ENCODE data around the gene CTAG1A.
A peak's percentile ranks its signal among the peaks of the same experiment; 100 is the strongest.
"Not testable (repeated sequence)": the region's sequence is repeated elsewhere in the genome, so short reads cannot be mapped to it uniquely, and the experiment has no call there.

CTAG1A gene

DNA sequence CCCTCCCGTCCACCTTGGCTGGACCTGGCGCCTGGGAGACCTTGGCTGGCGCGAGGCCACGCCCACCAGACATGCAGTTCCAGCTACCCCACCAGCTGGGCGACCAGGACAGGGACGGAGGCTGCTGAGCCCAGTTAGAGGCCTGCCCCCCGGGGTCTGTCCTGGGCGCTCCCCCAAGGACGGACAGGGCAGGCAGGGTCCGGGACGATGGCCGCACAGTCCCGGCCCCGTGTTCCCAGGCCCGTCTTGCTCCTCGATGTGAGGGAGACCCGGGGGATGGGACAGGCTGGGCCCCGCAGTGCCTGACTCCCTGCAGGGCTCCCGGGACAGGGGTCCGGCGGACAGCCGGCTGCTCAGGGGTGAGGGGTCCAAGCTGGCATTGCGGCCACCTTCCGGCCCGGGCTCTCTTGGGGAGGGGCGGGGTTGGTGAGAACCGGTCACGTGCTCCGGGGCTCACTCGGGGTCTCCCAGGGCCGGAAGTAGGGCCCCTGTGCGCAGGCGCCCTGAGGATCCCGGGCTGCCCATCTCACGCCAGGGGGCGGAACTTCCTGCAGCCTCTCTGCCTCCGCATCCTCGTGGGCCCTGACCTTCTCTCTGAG, at the start of gene CTAG1A:
TSS of gene CTAG1A (plus strand) at position 549 of the 599 bp plus-strand sequence. CDS start 74 bp downstream, outside the sequence.
- DNase-seq, result not testable (repeated sequence)

DNA sequence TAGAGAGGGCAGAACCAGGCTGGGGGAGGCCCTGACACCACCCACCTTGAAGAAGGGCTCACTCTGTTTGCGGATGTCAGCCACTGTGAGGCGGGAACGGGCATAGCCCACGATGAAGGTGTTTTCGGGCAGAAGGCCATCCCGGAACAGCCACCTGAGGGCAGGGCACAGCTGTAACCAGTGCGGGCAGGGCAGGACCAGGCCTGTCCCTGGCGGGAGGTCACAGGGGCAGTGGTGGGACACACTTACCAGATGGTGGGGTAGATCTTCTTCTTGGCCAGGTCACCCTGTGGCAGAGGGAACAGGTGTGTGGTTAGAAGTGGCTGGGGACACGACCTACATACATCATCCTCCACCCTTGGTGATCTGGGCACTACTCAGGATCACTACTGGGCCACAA, 49.0 kb upstream of the CTAG1A start:
- no peak for DNase-seq

DNA sequence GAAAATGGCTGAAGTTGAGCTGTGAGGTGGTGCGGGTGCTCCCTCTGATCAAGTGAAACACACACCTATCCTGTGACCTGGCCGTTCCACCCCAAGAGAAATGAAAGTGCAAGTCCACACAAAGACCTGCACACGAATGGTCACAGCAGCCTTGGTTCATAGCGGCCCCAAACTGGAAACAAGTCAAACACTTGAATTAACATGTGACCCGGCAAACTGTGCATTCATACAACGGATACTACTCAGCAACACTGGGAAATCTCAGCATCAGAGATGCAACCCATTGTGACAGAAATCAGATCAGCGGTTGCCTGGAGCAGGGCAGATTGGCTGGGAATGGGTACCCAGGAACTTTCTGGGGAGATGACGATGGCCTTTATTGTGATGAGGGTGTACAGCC, 45.9 kb upstream of the CTAG1A start:
- no peak for DNase-seq

DNA sequence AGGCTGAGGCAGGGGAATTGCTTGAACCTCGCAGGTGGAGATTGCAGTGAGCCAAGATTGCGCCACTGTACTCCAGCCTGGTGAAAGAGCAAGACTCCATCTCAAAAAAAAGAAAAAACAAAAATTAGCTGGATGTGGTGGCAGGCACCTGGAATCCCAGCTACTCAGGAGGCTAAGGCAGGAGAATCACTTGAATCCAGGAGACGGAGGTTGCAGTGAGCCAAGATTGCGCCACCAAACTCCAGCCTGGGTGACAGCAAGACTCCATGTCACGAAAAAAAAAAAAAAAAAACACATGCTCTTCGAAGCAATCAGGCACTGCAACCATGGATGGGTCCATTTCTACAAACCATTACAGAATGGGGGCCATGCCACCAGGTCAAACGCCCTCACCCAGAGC, 44.6 kb upstream of the CTAG1A start:
- DNase-seq, result not testable (repeated sequence)

DNA sequence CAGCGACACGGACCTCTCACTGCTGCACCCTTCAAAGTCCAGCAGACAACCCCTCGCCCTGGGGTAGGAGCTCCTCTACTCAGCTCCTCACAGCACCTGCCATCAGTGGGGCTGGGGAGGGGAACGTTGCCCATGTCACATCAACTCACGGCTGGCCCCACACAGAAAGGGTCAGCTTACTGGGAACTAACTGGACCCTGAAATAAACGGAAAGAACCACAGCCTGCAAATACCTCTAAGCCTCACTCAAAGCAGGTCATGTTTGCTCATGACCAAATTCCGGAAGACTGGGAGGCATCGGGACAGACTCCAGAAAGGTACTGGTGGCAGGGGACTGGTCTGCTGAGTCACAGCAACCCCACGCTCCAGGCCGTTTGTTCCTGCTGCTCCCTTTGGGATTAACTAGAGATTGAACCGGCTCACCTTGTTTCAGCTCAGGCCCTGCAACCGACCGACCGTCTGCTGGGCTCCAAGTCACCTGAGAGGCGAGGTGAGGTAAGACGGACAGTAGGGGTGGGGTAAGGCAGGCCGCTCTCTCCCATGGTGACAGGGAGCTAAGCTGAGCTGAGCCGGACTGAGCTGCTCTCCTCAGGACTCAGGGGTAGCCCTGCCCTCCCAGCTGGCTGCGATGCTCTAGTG, 43.9 kb upstream of the CTAG1A start:
- no peak for DNase-seq

DNA sequence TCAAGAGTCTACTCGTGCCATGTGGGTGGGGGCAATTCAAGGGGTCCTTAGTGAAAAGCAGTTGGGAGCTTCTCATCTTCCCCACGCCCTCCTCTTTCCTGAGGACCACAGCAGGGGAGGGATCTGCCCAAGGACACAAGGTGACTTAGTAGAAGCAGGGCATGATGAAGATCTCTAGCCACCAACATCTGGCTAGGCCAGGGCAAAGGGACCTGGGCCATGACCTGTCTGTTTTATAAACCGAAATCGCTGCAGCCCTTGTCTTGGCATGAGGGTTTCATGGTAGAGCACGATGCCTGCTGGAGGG, 43.4 kb upstream of the CTAG1A start:
- DNase-seq, result no peak

DNA sequence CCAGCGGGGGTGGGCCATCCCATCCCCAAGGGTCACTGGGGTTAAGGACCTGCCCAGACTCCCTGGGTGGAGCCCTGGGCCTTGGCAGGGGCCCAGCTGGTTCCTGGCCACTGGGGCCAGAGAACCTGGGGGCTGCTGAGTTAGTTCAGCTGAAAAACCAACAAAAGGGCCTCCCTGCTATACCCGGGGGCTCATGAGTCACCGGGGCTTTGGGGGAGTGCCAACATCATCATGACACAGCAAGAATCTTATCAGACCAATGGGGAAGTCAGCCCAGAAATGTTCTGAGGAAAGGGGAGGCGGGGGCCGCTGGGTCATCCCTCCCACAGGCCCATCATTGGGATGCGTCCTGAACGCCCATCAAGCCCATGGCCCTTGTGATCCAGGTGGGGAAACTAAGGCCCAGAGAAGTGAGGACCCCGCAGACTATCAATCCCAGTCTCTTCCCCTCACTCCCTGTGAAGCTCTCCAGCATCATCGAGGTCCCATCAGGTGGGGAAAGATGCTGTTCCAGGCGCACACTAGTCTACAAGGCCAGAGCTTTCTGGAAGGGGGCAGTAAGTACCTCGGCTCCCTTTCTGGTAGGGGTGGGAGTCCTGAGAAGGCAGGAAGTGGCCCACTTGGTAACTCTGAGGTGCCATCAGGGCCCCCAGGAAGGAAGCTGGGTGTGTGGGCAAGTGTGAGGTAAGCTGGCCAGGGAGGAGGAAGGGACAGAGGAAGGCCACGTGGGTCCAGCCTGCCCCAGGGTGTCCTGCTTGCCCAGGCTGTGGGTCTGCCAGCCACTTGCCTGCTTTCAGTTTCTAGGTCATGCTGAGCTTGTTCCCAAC, 42.8 kb upstream of the CTAG1A start:
- DNase-seq, result peak; percentile 56

DNA sequence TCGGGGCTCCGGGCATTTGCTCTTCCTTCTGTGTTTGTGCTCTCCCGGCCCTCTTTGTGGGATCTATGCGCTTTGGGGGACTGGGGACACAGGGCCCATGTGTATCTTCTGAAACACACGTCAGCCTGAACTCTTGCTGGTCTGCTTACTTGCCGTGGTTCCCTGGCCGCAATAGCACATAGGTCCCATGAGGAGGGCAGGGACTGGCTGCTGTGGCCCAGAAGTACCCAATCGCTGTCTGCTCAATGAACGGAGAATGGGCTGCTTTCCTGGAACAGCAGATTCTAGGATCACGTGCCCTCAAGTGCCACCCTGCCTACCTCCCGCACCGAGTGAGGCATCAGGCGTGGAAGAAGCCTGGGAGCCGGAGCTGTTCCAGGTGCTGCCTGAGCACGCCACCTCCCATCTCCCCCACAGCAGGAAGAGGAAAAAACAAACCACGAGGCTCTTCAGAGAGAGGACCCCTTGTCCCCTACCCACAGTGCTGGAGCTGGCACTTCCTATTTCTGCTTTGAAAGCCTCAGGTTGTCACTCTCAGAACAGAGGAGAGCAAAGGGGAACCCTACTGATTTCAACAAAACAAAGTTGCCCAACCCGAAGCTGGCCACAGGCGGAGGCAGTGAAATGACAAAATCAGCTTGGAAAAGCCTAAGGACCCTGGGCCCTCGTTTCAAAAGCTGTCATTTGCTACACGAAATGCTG, 42.1 kb upstream of the CTAG1A start:
- DNase-seq, result no peak

DNA sequence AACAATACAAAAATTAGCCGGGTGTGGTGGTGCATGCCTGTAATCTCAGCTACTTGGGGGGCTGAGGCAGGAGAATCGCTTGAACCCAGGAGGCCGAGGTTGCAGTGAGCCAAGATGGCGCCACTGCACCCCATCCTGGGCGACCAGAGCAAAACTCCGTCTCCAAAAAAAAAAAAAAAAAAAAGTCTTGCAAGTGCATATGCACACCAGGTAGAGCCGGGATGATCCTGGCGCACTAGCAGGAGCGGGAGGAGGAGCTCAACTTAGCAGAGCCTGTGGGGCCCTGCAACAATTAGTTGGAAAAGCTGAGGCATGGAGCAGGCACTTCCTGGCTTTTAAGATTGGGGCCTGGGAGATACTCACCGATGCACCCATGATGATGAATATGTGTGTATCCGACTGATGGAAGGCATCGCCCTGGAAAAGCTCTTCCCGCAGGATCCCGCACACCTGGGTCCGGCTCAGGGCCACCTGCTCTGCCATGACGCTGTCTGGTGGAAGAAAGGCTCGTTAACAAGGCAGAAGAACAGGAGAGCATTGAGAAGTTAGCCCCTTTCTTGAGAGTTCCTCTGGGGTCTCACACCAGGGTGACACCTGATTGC, 39.2 kb upstream of the CTAG1A start:
- no peak for DNase-seq

DNA sequence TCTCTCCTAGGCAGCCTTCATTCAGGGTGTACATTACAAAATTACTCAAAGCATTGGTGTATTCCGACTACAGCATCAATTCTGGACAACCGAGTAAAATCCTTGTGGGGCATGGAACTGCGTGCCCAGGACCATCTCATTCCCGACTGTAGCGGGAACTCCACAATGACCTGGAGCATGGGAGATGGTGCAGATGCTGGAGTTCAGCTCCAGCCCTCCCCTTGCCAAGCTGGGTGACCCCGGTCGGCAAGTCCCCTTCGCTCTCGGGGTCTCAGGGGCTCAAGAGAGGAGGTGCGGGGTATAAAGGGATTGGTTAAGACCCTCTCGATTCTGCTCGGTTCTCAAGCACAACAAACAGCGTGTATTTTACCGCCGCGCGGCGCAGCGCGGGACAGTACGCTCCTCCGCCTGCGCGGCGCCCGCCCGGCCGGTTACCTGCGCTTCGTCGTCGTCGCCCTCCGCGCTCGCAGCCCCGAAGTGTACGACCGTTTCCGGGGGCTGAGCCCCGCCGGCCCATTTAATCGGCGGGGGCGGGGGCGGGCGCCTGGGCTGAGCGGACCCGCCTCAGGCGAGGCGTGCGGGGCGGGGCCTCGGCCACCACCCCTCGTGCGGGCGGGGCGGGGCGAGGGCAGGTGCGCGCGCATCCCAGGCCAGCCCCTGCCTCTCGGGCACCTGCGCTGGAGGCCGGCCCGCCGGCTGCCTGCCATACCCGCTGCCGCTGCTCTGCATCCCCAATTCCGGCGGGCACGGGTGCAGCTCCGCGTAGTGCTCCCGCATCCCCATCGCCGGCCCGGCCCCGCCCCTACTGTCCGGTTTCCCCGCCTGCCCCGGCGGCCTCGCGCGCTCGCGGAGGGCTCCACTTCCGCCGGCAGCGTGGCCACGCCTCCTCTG, 38.3 kb upstream of the CTAG1A start, which contains the start of gene G6PD:
TSS of gene G6PD (minus strand) at position 493 of the 891 bp plus-strand sequence. CDS start 691 bp downstream, outside the sequence.
- DNase-seq, result peak; percentile 75

DNA sequence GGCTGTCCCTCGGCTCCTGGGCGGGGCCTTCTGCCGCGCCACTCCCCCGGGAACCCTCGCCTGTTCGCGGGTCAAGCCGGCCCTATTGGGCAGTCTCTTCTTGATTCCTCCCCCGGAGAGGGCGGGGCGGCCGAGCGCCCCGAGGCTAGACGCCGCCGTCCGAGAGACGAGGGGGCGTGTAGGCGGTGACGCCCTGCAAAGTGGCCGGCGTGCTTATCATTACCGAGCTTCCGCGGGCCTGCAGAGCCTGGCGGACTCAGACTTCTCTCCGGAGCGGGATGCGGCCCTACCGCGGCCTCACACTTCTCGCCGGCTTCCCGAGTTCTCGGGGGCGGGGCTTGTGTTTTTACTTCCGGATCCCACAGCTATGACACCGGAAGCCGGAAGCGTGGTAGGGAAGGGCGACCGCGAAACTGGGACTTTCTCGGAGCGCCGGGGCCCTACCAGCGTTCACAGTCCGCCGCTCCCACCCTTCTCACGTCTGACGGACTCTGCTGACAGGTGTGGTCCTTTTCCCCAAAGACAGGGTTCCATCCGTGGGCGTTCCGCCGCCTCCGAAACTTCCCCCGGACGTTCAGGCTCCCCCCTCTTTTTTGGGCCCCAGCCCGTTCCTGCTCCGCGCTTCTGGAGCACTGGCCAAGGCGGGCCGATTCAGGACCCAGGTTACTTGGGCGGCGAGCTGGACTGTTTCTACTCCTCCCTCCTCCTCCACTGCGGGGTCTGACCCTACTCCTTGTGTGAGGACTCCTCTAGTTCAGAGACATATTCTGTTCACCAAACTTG, 37.5 kb upstream of the CTAG1A start, which contains the start of gene IKBKG:
TSS of gene IKBKG (plus strand) at position 376 of the 783 bp plus-strand sequence. CDS start 4,383 bp downstream, outside the sequence.
- DNase-seq, result peak; percentile 83

DNA sequence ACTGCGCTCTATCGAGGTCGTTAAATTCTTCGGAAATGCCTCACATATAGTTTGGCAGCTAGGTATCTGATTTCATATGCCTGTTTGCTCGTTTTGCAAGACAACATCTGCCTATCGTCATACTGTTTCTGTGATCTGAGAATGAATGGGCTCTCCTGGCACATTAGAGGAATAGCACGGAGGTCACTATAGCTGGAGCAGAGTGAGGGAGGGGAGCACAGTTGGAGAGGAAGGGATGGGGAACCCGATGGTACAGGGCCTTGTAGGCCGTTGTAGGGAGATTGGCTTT, 37.0 kb upstream of the CTAG1A start:
- no peak for DNase-seq

DNA sequence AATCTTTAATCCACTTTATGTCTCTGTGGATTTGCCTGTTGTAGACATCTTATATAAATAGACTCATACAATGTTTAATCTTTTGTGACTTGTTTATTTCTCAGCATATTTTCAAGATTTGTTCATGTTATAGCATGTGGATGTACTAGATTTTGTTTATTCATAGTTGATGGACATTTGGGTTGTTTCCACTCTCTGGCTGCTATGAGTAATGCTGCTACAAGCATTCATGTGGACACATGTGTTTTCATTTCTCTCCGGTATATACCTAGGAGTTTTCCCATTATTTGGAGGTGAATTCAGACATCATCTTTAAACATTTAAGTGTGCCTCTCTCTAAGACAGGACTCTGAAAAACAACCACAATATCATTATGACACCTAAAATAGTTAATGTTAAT, 35.2 kb upstream of the CTAG1A start:
- DNase-seq, result no peak

DNA sequence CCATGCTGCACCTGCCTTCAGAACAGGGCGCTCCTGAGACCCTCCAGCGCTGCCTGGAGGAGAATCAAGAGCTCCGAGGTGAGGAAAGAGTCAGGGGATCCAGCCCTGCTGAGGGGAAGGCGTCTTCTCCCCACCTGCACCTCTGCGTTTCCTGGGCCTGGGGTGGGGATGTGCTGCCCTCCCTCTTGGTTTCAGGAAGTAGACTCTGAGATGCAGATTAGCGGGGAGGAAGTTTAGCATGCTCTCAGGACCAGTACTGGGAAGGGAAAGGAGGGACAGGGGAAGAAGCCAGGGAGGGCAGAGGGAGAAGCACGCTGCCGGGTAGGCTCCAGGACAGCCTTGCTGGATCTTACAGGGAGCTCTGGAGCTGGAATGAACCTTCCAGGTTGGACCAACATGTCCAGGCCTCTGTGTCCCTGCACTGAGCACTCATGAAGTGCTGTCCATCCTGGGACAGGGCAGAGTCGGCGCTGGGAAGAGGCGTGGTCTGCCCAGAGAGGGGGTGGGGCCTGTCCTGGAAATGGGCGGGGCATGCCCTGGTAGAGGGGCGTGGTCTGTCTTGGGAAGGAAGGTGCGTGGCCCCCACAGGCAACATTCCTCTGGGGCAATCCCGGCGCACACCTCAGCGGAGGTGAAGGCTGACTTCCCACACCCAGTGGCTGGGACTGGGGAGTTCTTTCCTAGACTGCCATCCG, 32.7 kb upstream of the CTAG1A start:
- DNase-seq, result not testable (repeated sequence)

DNA sequence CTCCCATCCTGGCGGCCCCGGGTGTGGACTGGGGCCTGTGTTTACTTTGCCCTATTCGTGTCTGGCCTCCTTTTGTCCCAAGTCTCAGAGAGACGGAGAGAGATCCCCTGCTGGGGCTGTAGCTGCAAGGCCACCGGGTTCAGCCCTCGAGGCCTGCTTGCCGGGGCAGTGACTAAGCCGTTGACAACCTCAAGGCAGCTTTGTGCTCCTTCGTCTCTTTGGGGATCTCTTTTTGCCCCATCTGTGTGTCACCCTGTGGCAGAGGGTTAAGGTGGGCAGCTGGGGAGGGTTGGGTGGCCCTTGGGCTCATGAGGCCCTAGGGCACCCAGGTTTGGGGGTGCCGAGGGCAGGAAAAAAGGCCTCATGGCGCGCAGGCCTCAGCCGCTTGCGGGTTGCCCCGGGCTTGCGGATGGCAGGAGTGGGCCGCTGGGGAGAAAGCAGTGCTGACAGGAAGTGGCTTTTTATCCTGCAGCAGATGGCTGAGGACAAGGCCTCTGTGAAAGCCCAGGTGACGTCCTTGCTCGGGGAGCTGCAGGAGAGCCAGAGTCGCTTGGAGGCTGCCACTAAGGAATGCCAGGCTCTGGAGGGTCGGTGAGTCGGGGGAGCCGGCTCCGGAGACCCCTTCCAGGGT, 26.8 kb upstream of the CTAG1A start:
- not testable (repeated sequence) for DNase-seq

DNA sequence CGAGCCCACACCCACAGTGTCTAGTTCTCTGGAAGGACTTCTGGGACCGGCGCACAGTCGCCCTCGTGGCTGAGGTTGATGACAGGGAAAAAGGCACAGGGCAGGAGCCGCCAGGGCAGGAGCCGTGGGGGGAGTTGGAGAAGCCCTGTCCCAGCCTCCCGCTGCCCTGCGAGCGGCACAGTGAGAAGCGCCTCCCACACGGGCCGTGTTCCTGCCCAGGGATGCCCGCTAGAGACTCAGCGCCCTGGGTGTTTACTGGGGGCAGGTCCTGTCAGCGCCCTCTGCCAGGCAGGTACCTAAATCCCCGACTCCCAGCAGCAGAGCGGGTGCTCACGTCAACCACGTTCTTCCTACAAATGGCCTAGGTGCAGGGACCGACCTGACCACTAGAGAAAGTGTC, 26.0 kb upstream of the CTAG1A start:
- DNase-seq, result not testable (repeated sequence)

DNA sequence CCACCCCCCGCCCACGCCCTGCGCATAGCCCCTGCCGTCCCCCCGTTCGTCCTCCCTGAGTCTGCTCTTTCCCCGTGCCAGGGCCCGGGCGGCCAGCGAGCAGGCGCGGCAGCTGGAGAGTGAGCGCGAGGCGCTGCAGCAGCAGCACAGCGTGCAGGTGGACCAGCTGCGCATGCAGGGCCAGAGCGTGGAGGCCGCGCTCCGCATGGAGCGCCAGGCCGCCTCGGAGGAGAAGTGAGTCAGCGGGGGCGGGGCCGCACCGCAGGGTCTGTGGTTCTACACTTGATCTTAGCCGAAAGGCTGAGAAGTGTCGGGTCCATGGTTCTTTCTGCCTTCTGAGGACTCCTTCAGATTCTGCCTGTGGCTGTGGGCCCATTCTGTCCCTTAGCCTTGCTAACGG, 24.6 kb upstream of the CTAG1A start:
- not testable (repeated sequence) for DNase-seq

DNA sequence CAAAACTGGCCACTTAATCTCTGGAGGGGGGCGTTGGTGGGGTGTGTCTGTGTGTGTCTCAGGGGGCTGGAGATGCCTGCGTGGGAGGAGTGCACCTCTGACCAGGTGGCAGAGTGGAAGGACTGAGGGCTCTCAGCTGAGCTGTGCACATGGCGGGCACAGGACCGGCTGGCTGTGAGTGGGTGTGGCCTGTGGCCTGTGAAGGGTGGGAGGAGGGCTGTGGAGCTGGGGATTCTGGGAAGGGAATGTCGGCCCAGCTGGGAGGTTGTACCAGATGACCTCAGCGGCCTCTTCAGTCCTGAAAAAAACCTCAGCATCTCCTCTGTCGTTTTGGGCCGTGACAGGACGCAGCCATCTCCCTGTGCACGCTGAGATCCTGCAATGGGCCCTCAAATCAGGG, 22.6 kb upstream of the CTAG1A start:
- DNase-seq, result not testable (repeated sequence)

DNA sequence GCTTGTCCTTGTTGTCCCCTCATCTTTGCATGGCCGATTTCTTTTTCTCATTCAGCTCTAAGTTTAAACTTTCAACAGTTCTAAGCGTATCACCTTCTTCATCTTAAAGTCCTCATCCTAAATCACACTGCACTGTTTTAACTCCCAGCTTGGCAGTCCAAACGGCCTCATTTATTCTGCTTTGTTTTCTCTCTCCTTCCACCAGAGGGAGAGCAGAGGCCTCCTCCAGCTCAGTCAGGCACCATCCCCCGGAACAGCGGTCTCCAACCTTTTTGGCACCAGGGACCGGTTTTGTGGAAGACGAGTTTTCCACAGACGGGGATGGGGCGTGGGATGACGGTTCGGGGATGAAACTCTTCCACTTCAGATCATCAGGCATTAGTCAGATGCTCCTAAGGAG, 14.6 kb upstream of the CTAG1A start:
- not testable (repeated sequence) for DNase-seq

DNA sequence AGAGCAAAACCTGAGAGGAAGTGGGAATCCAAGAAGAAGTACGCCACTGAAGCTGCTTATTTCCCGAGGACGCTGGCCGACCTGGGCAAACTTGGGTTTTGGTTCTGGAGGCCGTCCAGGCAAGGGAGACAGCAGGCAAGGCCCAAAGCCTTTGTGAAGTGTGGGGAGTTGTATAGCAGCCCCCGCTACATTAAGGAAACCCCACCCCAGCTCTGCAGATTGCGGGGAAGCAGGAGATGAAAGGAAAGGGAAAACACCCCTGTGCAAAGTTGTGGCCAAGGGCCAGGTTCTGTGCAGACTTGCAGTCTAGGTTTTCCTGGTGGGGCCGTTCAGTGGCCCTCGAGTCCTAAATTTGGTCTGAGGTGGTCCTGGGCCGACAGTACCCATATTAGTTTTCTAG, 11.9 kb upstream of the CTAG1A start:
- DNase-seq, result not testable (repeated sequence)
